Stimulated activated CD4-positive, alpha-beta T cell treated with anti-CD3 and anti-CD28 coated beads, Interleukin-12 subunit alpha, Interleukin-12 subunit beta, amount 100 ng/mL, for 24 hours (primary cell): Measurements from ENCODE around the gene JADE1.

Source experiments
- DNase-seq, 2 experiments: peaks; one replicate each; pipeline ENCODE4 v3.0.0-alpha.2; 2020; ENCODE audit warnings: low read depth in 2 of 2

The JADE1 gene

GRCh38 chr4:128809477-128810330 is at the start of gene JADE1:
JADE1 (plus strand) TSS chr4:128809700; CDS start chr4:128831759, 22,059 bp downstream.
- peak; percentile 84 to 87 for DNase-seq

GRCh38 chr4:128766781-128767180 is 42.7 kb upstream of the JADE1 start:
- DNase-seq = no peak

- DNase-seq = no peak
Observed at GRCh38 chr4:128768373-128768996, 41.0 kb upstream of the JADE1 start.

- no peak for DNase-seq
Observed at GRCh38 chr4:128769011-128769410, 40.5 kb upstream of the JADE1 start.

- no peak for DNase-seq
Observed at GRCh38 chr4:128770807-128771206, 38.7 kb upstream of the JADE1 start.

- DNase-seq = no peak
Observed at GRCh38 chr4:128775477-128775876, 34.0 kb upstream of the JADE1 start.

GRCh38 chr4:128775916-128776315 is 33.6 kb upstream of the JADE1 start:
- DNase-seq = no peak

GRCh38 chr4:128776794-128777216 is 32.7 kb upstream of the JADE1 start:
- no peak for DNase-seq

GRCh38 chr4:128780688-128781087 is 28.8 kb upstream of the JADE1 start:
- DNase-seq = no peak

GRCh38 chr4:128782076-128782715 is 27.3 kb upstream of the JADE1 start:
- DNase-seq = peak; percentile 8 to 15

- no peak for DNase-seq
Observed at GRCh38 chr4:128782875-128783614, 26.5 kb upstream of the JADE1 start.

- no peak for DNase-seq
Observed at GRCh38 chr4:128787509-128788311, 21.8 kb upstream of the JADE1 start.

- no peak for DNase-seq
Observed at GRCh38 chr4:128793859-128794672, 15.4 kb upstream of the JADE1 start.

GRCh38 chr4:128796934-128797333 is 12.6 kb upstream of the JADE1 start:
- no peak for DNase-seq

GRCh38 chr4:128800284-128800683 is 9.2 kb upstream of the JADE1 start:
- DNase-seq = no peak

- no peak for DNase-seq
Observed at GRCh38 chr4:128800701-128801284, 8.7 kb upstream of the JADE1 start.

- DNase-seq = no peak
Observed at GRCh38 chr4:128802680-128803628, 6.5 kb upstream of the JADE1 start.

- no peak for DNase-seq
Observed at GRCh38 chr4:128803783-128804182, 5.7 kb upstream of the JADE1 start.
